ENCODE measurements around the gene SPART. TPM values are rescaled to one million over a fixed set of nuclear protein-coding genes. Genes with fewer than 3 reads are reported as not detected.

Gene SPART
- total and polyA plus RNA-seq, 2 of the 8 experiments (the other 6 are each of a cell fraction or from before 2014, with no cell fraction given): 27.2 to 74.1 TPM

GRCh38 chr13:36298535-36299068, 47.6 kb downstream of the SPART start:
- H4K5ac ChIP-seq (ENCODE audit: insufficient read length, low read depth, low read length): peak overlapping the region; percentile 70
- H2AFZ ChIP-seq (ENCODE audit: low read length): no peak overlapping the region
- H4K91ac ChIP-seq (replicated peaks; ENCODE audit: insufficient read length, low read length): no peak overlapping the region
- H2BK12ac ChIP-seq (ENCODE audit: low read depth, low read length): peak overlapping the region; percentile 30; the same call in 1 of the 2 replicates
- POLR2A ChIA-PET (ENCODE audit: partially characterized antibody): interaction anchor here (0.5 to 4.6 kb wide), 14 partner anchors 9 to 701 kb away, joined by 3 to 31 read pairs (median 8); partner anchors contain the start of genes ALG5 and SPART
- H3K4me3 ChIP-seq (ENCODE audit: extremely low read depth in 1 of 4, insufficient read depth in 2 of 4, low read depth in 3 of 4, low read length in 4 of 4): peak overlapping the region; percentile 66 to 82 (median 70); a peak in 7 of 8 replicates
- peaks cover 0 to 18% (median 6%) of the 10 kb centered on the region in 4 experiments; a peak in 3 of 8 replicates for H3K36me3 ChIP-seq (ENCODE audit: control insufficient read depth in 2 of 4, insufficient read depth in 4 of 4, low read length in 3 of 4)
- H3K23me2 ChIP-seq (ENCODE audit: low read depth, low read length): peaks cover 4% of the 10 kb centered on the region; the same call in 1 of the 2 replicates
- no peak overlapping the region for H3K14ac ChIP-seq (ENCODE audit: insufficient read length)
- peaks cover 0 to 15% (median 12%) of the 10 kb centered on the region in 4 experiments; a peak in 3 of 7 replicates for H3K4me1 ChIP-seq (replicated peaks in 1 of 4; ENCODE audit: control insufficient read depth in 3 of 4, insufficient read depth in 4 of 4, low read length in 3 of 4)
- WGBS, 2 experiments (ENCODE audit: extremely low coverage in 1 of 2, insufficient coverage in 1 of 2, insufficient read length in 1 of 2, insufficient replicate concordance in 2 of 2, low coverage in 1 of 2, low lambda C conversion rate in 2 of 2, missing lambda C conversion rate in 1 of 2): 8% methylated on average over 4 of the region's 4 CpGs; no CpG with 5 or more reads in 1 of the 2 experiments
- CTCF ChIA-PET (ENCODE audit: partially characterized antibody): interaction anchor here (0.7 to 1.1 kb wide), 6 partner anchors 16 to 438 kb away, joined by 3 to 6 read pairs (median 4); no protein-coding TSS in a partner anchor
- no peak overlapping the region for H2BK120ac ChIP-seq (replicated peaks; ENCODE audit: low read depth, low read length)
- no peak overlapping the region for H2BK20ac ChIP-seq (ENCODE audit: low read length)
- H2AK5ac ChIP-seq (ENCODE audit: low read depth, low read length): peak overlapping the region; percentile 78; the same call in 1 of the 2 replicates
- H3K9ac ChIP-seq (replicated peaks in 1 of 4; ENCODE audit: extremely low read depth in 1 of 4, low read depth in 3 of 4, low read length in 3 of 4): peak overlapping the region; percentile 57 to 87 (median 76); a peak in 4 of 7 replicates
- no peaks in the 10 kb centered on the region for H3K79me1 ChIP-seq (ENCODE audit: low read depth, low read length)
- FAIRE-seq (peak; percentile 96), DNase-seq (ENCODE audit: low read depth in 1 of 2, low spot score in 2 of 2) (peak; percentile 56 to 64)
- peaks cover 0 to 31% of the 10 kb centered on the region in 2 experiments for H3K79me2 ChIP-seq (ENCODE audit: control insufficient read depth in 1 of 2, insufficient read depth in 2 of 2, low read length in 2 of 2)
- H3K18ac ChIP-seq (ENCODE audit: extremely low read depth, low read length): peak overlapping the region; percentile 26
- peak overlapping the region; percentile 86 to 89 for H3K4me2 ChIP-seq (ENCODE audit: insufficient read depth in 1 of 2, low read depth in 2 of 2, low read length in 2 of 2)
- peak overlapping the region; percentile 98 for H2BK5ac ChIP-seq (ENCODE audit: low read depth, low read length)
- no peaks in the 10 kb centered on the region for H3K9me3 ChIP-seq (ENCODE audit: insufficient read depth in 2 of 2, low read depth in 1 of 2, low read length in 1 of 2)
- peaks cover 0 to 2% of the 10 kb centered on the region in 2 experiments for H4K20me1 ChIP-seq (replicated peaks in 1 of 2; ENCODE audit: control insufficient read depth in 1 of 2, insufficient read depth in 2 of 2, low read length in 2 of 2)
- H3K56ac ChIP-seq (replicated peaks; ENCODE audit: insufficient read length, low read depth, low read length): no peak overlapping the region
- H3K23ac ChIP-seq (ENCODE audit: insufficient read length): no peak overlapping the region
- H2BK15ac ChIP-seq (ENCODE audit: low read length): 0 out of 2 replicates have a peak overlapping the region, but pooled peaks have one; percentile 14
- H3K27ac ChIP-seq (ENCODE audit: low read depth, low read length): peak overlapping the region; percentile 93
- no peak overlapping the region for H4K8ac ChIP-seq (ENCODE audit: extremely low read depth, insufficient read depth, low read length)
- no peaks in the 10 kb centered on the region for H3K27me3 ChIP-seq (replicated peaks in 1 of 4; ENCODE audit: control insufficient read depth in 3 of 4, extremely low read depth in 1 of 4, insufficient read depth in 3 of 4, low read length in 3 of 4)
- no peak overlapping the region for H3K4ac ChIP-seq (replicated peaks; ENCODE audit: insufficient read length, low read depth, low read length)
- TF ChIP-seq RAD21 (IDR thresholded peaks at IDR 0.05 in 1 of 2, conservative IDR thresholded peaks at IDR 0.05 in 1 of 2; ENCODE audit: low read depth in 2 of 2, low read length in 2 of 2): no peak
- TF ChIP-seq JUND (IDR thresholded peaks at IDR 0.05; ENCODE audit: low read length): peak; percentile 85
- no peak for TF ChIP-seq EP300 (IDR thresholded peaks at IDR 0.05; ENCODE audit: borderline replicate concordance in 1 of 2, low read depth in 2 of 2, low read length in 2 of 2)
- peak; percentile 35; the same call in 1 of the 2 replicates for TF ChIP-seq TBP (IDR thresholded peaks at IDR 0.05; ENCODE audit: low read depth, low read length)
- TF ChIP-seq POLR2AphosphoS5 (IDR thresholded peaks at IDR 0.05; ENCODE audit: low read depth, low read length): peak; percentile 22
- no peak for TF ChIP-seq EGR1 (IDR thresholded peaks at IDR 0.05; ENCODE audit: borderline replicate concordance, low read depth, low read length)
- TF ChIP-seq SP4 (IDR thresholded peaks at IDR 0.05; ENCODE audit: low read length): no peak
- TF ChIP-seq TAF7 (optimal IDR thresholded peaks at IDR 0.05; ENCODE audit: borderline replicate concordance, low read depth, low read length): peak; percentile 58
- no peak for TF ChIP-seq ZNF274 (IDR thresholded peaks at IDR 0.05; ENCODE audit: borderline replicate concordance, extremely low read depth, low read length)

Data from H1 (cell line).